Measurements from ENCODE around the gene NT5C1A. TPM values are rescaled to one million over a fixed set of nuclear protein-coding genes. Genes with fewer than 3 reads are reported as not detected.
A peak's percentile ranks its signal among the peaks of the same experiment; 100 is the strongest.

Gene NT5C1A
- total and polyA plus RNA-seq, 7 donors: 0.06 TPM; not detected in 6

DNA sequence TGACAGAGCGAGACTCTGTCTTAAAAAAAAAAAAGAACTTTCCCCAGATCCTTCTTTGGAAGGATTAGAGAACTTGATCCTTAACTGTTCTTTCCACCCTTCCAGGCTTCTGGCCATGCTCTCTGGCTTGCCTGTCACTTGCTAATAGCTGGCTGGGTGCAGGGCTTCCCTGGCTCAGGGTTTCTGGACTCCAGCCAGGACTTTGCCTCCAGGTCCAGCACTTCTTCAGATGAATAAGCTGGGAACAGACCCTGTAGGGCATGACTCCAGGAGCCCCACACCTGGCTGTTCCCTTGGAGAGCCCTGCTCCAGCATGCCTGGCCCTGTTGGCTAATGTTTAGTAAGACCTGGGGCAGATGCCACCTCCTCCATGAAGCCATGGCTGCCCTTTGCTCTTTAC is 3.3 kb upstream of the NT5C1A start:
- Histone ChIP-seq H3K36me3 (no peaks in the 10 kb centered on the region), H3K9me3 (no peaks in the 10 kb centered on the region), H3K4me1 (peaks cover 0 to 19% (median 17%) of the 10 kb centered on the region in 4 donors), H3K27me3 (peaks cover 0 to 23% (median 11%) of the 10 kb centered on the region in 3 donors), H3K27ac (no peak overlapping the region), H3K4me3 (no peak overlapping the region)
- no peak for DNase-seq
- WGBS, 2 donors: 95 to 98% methylated on average over 1 of the region's 1 CpG
- intact Hi-C loops (cut with DNase I): no loop called here
- TF ChIP-seq, protein P1, sequence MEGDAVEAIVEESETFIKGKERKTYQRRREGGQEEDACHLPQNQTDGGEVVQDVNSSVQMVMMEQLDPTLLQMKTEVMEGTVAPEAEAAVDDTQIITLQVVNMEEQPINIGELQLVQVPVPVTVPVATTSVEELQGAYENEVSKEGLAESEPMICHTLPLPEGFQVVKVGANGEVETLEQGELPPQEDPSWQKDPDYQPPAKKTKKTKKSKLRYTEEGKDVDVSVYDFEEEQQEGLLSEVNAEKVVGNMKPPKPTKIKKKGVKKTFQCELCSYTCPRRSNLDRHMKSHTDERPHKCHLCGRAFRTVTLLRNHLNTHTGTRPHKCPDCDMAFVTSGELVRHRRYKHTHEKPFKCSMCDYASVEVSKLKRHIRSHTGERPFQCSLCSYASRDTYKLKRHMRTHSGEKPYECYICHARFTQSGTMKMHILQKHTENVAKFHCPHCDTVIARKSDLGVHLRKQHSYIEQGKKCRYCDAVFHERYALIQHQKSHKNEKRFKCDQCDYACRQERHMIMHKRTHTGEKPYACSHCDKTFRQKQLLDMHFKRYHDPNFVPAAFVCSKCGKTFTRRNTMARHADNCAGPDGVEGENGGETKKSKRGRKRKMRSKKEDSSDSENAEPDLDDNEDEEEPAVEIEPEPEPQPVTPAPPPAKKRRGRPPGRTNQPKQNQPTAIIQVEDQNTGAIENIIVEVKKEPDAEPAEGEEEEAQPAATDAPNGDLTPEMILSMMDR (IDR thresholded peaks at IDR 0.05): no peak
- TF ChIP-seq EP300 (IDR thresholded peaks at IDR 0.05): no peak
- TF ChIP-seq POLR2A (IDR thresholded peaks at IDR 0.05): no peak
- no peak for TF ChIP-seq POLR2AphosphoS5 (IDR thresholded peaks at IDR 0.05)

DNA sequence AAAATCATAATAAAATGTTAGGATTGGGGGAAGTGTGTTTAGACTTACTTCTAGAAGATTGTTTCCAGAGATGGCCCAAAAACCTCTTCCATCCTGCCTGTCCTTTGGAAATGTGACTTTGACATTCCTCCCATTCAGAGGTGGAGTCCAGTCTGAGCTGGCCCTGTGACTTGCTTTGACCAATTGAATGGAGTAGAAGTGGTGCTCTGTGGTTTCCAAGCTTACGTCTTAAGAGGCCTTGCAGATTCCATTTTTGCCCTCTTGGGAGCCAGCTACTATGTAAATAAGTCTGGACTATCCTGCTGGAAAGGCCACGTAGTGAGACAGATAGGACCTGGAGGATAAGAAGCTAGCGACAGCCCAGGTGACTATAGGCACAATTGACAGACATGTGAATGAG is 1.3 kb upstream of the NT5C1A start:
- TF ChIP-seq, protein P1 (IDR thresholded peaks at IDR 0.05): no peak
- no peak for TF ChIP-seq POLR2AphosphoS5 (IDR thresholded peaks at IDR 0.05)
- no peak for TF ChIP-seq POLR2A (IDR thresholded peaks at IDR 0.05)
- TF ChIP-seq EP300 (IDR thresholded peaks at IDR 0.05): no peak
- intact Hi-C loops (cut with DNase I): no loop called here
- H3K27me3 ChIP-seq: peaks cover 0 to 42% (median 24%) of the 10 kb centered on the region in 3 donors
- no peak overlapping the region for H3K27ac ChIP-seq
- no peak overlapping the region for H3K4me3 ChIP-seq
- H3K4me1 ChIP-seq: peaks cover 0 to 19% (median 17%) of the 10 kb centered on the region in 4 donors
- WGBS, 2 donors: 90 to 94% methylated on average over 3 of the region's 3 CpGs
- no peaks in the 10 kb centered on the region for H3K36me3 ChIP-seq
- no peak for DNase-seq
- H3K9me3 ChIP-seq: no peaks in the 10 kb centered on the region

DNA sequence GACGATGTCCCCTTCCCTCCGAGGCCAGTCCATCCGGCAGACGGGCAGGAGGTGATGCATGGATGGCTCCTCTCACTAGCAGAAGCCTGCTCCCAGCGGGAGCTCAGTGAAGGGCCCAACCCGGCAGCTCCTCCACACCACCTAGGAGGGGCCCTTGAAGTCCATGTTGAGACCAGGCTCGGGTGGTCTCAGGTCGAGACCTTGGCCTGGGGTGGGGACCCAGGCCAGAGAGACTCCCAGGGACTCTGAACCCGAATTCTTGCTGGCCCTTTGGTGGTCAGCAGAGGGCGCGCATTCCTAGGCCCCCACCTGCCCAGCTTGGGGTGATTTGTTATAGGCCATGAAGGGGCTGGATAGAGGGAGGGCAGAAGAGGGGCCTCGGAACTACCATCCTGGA is 642 bp upstream of the NT5C1A start:
- H3K4me1 ChIP-seq: peaks cover 0 to 19% (median 17%) of the 10 kb centered on the region in 4 donors
- DNase-seq: no peak
- no peak overlapping the region for H3K27ac ChIP-seq
- no peaks in the 10 kb centered on the region for H3K9me3 ChIP-seq
- H3K27me3 ChIP-seq: peaks cover 0 to 46% (median 24%) of the 10 kb centered on the region in 3 donors
- peak overlapping the region in 1 of 4 donors; percentile 46 for H3K4me3 ChIP-seq
- intact Hi-C loops (cut with DNase I): no loop called here
- H3K36me3 ChIP-seq: no peaks in the 10 kb centered on the region
- TF ChIP-seq POLR2A (IDR thresholded peaks at IDR 0.05) (no peak), EP300 (IDR thresholded peaks at IDR 0.05) (no peak), POLR2AphosphoS5 (IDR thresholded peaks at IDR 0.05) (no peak)
- TF ChIP-seq, protein P1 (IDR thresholded peaks at IDR 0.05): no peak
- WGBS, 2 donors: 20 to 23% methylated on average over 12 of the region's 12 CpGs

DNA sequence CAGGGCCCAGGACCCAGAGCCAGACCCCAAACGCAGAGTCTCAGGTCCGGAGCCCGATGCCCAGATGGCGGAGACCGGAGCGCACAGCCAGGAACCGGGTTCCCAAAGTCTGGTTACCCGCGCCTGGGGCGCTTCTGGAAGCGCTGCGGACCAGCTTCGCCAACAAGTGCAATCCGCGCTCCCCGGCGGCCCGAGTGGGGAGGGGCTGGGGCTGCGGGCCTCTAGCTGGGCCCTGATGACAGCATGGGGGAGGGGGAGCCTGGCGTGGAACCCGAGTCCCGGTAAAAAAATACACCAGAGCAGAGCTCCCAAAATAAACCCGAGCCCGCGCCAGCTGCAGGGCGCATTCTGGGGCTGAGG is 494 bp downstream of the NT5C1A start:
- whole genome bisulfite sequencing, 2 donors: 4% methylated on average over 26 of the region's 26 CpGs
- intact Hi-C loops (cut with DNase I): no loop called here
- H3K27me3 ChIP-seq: peaks cover 0 to 55% (median 24%) of the 10 kb centered on the region in 3 donors

More for the DNA sequence above, 494 bp downstream of the NT5C1A start:
- Histone ChIP-seq H3K4me3 (peak overlapping the region; percentile 18 to 53 (median 42)), H3K4me1 (peaks cover 0 to 19% (median 17%) of the 10 kb centered on the region in 4 donors), H3K36me3 (no peaks in the 10 kb centered on the region), H3K27ac (no peak overlapping the region), H3K9me3 (no peaks in the 10 kb centered on the region)
- TF ChIP-seq POLR2AphosphoS5 (IDR thresholded peaks at IDR 0.05) (no peak), POLR2A (IDR thresholded peaks at IDR 0.05) (no peak), EP300 (IDR thresholded peaks at IDR 0.05) (no peak)
- TF ChIP-seq, protein P1 (IDR thresholded peaks at IDR 0.05): no peak
- no peak for DNase-seq

All from sigmoid colon (tissue), 7 donors.